ENCODE measurements around the gene RIPOR3. TPM values are rescaled to one million over a fixed set of nuclear protein-coding genes. Genes with fewer than 3 reads are reported as not detected.
"Not testable (repeated sequence)": the region's sequence is repeated elsewhere in the genome, so short reads cannot be mapped to it uniquely, and the experiment has no call there.

The RIPOR3 gene
- polyA plus RNA-seq, 1 donor (not counting 4 experiments of a cell fraction or from before 2014, with no cell fraction given) = 0.10 TPM

GRCh38 chr20:50601511-50602431 is 89.6 kb downstream of the RIPOR3 start:
- dilution Hi-C loops (cut with MboI; ENCODE audit: extremely low pct_ligation_motif_present, low sequenced_read_pairs) = no loop called here
- no peaks in the 10 kb centered on the region for H3K27me3 ChIP-seq (ENCODE audit: control insufficient read depth, extremely low read depth, insufficient read depth, low read length)
- H4K20me1 ChIP-seq (ENCODE audit: control insufficient read depth, extremely low read depth, insufficient read depth, low read length) = no peaks in the 10 kb centered on the region
- H2AFZ ChIP-seq (ENCODE audit: control insufficient read depth, low read length) = no peak overlapping the region
- TF ChIP-seq CTCF (optimal IDR thresholded peaks at IDR 0.05 in 1 of 3, IDR thresholded peaks at IDR 0.05 in 1 of 3, conservative IDR thresholded peaks at IDR 0.05 in 1 of 3; ENCODE audit: extremely low read depth in 1 of 3, insufficient read depth in 2 of 3, low read length in 3 of 3) (no peak), EZH2 (IDR thresholded peaks at IDR 0.05; ENCODE audit: low read length) (no peak)
- no peaks in the 10 kb centered on the region for H3K4me1 ChIP-seq (ENCODE audit: control insufficient read depth, extremely low read depth, insufficient read depth, low read length)
- no peaks in the 10 kb centered on the region for H3K79me2 ChIP-seq (ENCODE audit: control insufficient read depth, insufficient read depth, low read length)
- no peak for FAIRE-seq
- no peak for DNase-seq (ENCODE audit: low read depth, low spot score)
- no peaks in the 10 kb centered on the region for H3K36me3 ChIP-seq (ENCODE audit: control insufficient read depth in 2 of 2, extremely low read depth in 1 of 2, insufficient read depth in 2 of 2, low read length in 2 of 2)
- H3K9me3 ChIP-seq (ENCODE audit: control insufficient read depth, low read depth, low read length) = no peaks in the 10 kb centered on the region
- H3K9ac ChIP-seq (ENCODE audit: control insufficient read depth, extremely low read depth, insufficient read depth, low read length) = no peak overlapping the region
- no peak overlapping the region for H3K4me2 ChIP-seq (ENCODE audit: control insufficient read depth, extremely low read depth, insufficient read depth, low read depth, low read length)
- no peaks in the 10 kb centered on the region for H3K9me1 ChIP-seq (ENCODE audit: control insufficient read depth, extremely low read depth, insufficient read depth, low read length)
- H3K27ac ChIP-seq (ENCODE audit: control insufficient read depth, insufficient read depth, low read length) = no peak overlapping the region
- H3K4me3 ChIP-seq (ENCODE audit: control insufficient read depth in 2 of 3, extremely low read depth in 1 of 3, insufficient read depth in 2 of 3, low read depth in 1 of 3, low read length in 3 of 3) = no peak overlapping the region

DNA sequence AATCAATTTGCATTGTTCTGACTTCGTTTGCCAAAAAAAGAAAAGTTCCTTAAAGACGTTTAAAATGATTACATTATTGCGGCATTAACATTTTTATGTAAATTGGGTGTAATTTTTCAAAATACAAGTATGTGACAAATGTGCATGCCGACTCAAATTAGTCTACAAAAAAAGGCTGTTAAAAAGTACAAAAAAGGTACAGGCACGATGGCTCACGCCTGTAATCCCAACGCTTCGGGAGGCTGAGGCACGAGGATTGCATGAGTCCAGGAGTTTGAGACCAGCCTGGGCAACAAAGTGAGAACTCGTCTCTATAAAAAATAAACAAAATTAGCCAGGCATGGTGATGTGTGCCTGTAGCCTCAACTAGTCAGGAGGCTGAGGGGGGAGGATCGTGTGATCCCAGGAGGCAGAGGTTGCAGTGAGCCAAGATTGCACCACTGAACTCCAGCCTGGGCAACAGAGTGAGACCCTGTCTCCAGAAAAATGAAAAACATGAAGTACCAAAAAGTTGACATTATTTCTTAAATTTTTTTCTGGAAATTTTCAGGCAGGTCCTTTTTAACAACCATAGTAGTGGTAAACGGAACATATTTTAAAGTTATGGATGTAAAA is 91.0 kb downstream of the RIPOR3 start:
- H3K9me3 ChIP-seq (ENCODE audit: control insufficient read depth, low read depth, low read length) = no peaks in the 10 kb centered on the region
- H3K4me1 ChIP-seq (ENCODE audit: control insufficient read depth, extremely low read depth, insufficient read depth, low read length) = peaks cover 8% of the 10 kb centered on the region
- dilution Hi-C loops (cut with MboI; ENCODE audit: extremely low pct_ligation_motif_present, low sequenced_read_pairs) = no loop called here
- H3K27me3 ChIP-seq (ENCODE audit: control insufficient read depth, extremely low read depth, insufficient read depth, low read length) = peaks cover under 1% of the 10 kb centered on the region
- TF ChIP-seq EZH2 (IDR thresholded peaks at IDR 0.05; ENCODE audit: low read length) (no peak), CTCF (optimal IDR thresholded peaks at IDR 0.05 in 1 of 3, IDR thresholded peaks at IDR 0.05 in 1 of 3, conservative IDR thresholded peaks at IDR 0.05 in 1 of 3; ENCODE audit: extremely low read depth in 1 of 3, insufficient read depth in 2 of 3, low read length in 3 of 3) (no peak)
- no peaks in the 10 kb centered on the region for H3K79me2 ChIP-seq (ENCODE audit: control insufficient read depth, insufficient read depth, low read length)
- no peaks in the 10 kb centered on the region for H4K20me1 ChIP-seq (ENCODE audit: control insufficient read depth, extremely low read depth, insufficient read depth, low read length)
- no peak overlapping the region for H3K4me2 ChIP-seq (ENCODE audit: control insufficient read depth, extremely low read depth, insufficient read depth, low read depth, low read length)
- H3K27ac ChIP-seq (ENCODE audit: control insufficient read depth, insufficient read depth, low read length) = no peak overlapping the region
- no peak overlapping the region for H3K4me3 ChIP-seq (ENCODE audit: control insufficient read depth in 2 of 3, extremely low read depth in 1 of 3, insufficient read depth in 2 of 3, low read depth in 1 of 3, low read length in 3 of 3)
- H3K9ac ChIP-seq (ENCODE audit: control insufficient read depth, extremely low read depth, insufficient read depth, low read length) = no peak overlapping the region
- H3K9me1 ChIP-seq (ENCODE audit: control insufficient read depth, extremely low read depth, insufficient read depth, low read length) = no peaks in the 10 kb centered on the region
- no peak for FAIRE-seq
- H2AFZ ChIP-seq (ENCODE audit: control insufficient read depth, low read length) = no peak overlapping the region
- no peaks in the 10 kb centered on the region for H3K36me3 ChIP-seq (ENCODE audit: control insufficient read depth in 2 of 2, extremely low read depth in 1 of 2, insufficient read depth in 2 of 2, low read length in 2 of 2)
- no peak for DNase-seq (ENCODE audit: low read depth, low spot score)

DNA sequence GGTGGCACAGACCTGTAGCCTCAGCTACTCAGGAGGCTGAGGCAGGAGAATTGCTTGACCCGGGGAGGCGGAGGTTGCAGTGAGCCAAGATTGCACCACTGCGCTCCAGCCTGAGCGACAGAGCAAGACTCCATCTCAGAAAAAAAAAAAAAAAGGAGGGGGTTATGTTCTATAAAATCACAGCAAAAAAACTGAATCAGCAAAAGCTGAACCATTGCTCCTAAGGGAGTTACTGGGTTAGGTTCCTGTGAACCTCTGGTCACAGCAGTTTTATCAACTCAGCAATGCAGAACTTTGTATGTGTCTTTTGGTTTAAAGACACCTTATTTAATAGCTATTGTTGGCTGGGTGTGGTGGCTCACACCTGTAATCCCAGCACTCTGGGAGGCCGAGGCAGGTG is 92.6 kb downstream of the RIPOR3 start:
- H3K9me3 ChIP-seq (ENCODE audit: control insufficient read depth, low read depth, low read length); H3K4me3 ChIP-seq (ENCODE audit: control insufficient read depth in 2 of 3, extremely low read depth in 1 of 3, insufficient read depth in 2 of 3, low read depth in 1 of 3, low read length in 3 of 3); H3K9me1 ChIP-seq (ENCODE audit: control insufficient read depth, extremely low read depth, insufficient read depth, low read length); H4K20me1 ChIP-seq (ENCODE audit: control insufficient read depth, extremely low read depth, insufficient read depth, low read length); H3K9ac ChIP-seq (ENCODE audit: control insufficient read depth, extremely low read depth, insufficient read depth, low read length); H3K4me1 ChIP-seq (ENCODE audit: control insufficient read depth, extremely low read depth, insufficient read depth, low read length); H3K27me3 ChIP-seq (ENCODE audit: control insufficient read depth, extremely low read depth, insufficient read depth, low read length); H3K36me3 ChIP-seq (ENCODE audit: control insufficient read depth in 2 of 2, extremely low read depth in 1 of 2, insufficient read depth in 2 of 2, low read length in 2 of 2); H3K27ac ChIP-seq (ENCODE audit: control insufficient read depth, insufficient read depth, low read length); H3K4me2 ChIP-seq (ENCODE audit: control insufficient read depth, extremely low read depth, insufficient read depth, low read depth, low read length); DNase-seq (ENCODE audit: low read depth, low spot score); H2AFZ ChIP-seq (ENCODE audit: control insufficient read depth, low read length); dilution Hi-C loops (cut with MboI; ENCODE audit: extremely low pct_ligation_motif_present, low sequenced_read_pairs); FAIRE-seq; H3K79me2 ChIP-seq (ENCODE audit: control insufficient read depth, insufficient read depth, low read length): not testable (repeated sequence)
